ENCODE results near the gene HIPK2. TPM values are rescaled to one million over a fixed set of nuclear protein-coding genes. Genes with fewer than 3 reads are reported as not detected.

Gene HIPK2
- total and polyA plus RNA-seq, 2 experiments from 2014 or later: 7.3 to 16.9 TPM

GRCh38 chr7:139798221-139798620 is 20.4 kb upstream of the HIPK2 start:
- no peaks in the 10 kb centered on the region for H3K4me1 ChIP-seq (ENCODE audit: insufficient read depth)
- H3K9me2 ChIP-seq (ENCODE audit: insufficient read depth): peaks cover 4% of the 10 kb centered on the region
- H3K36me3 Mint-ChIP-seq (ENCODE audit: low read depth): peaks cover 10% of the 10 kb centered on the region
- ATAC-seq (peak; percentile 36; the same call in 1 of the 3 replicates), DNase-seq (ENCODE audit: low spot score) (peak; percentile 15)
- peaks cover 11% of the 10 kb centered on the region for H3K9me3 Mint-ChIP-seq
- no peaks in the 10 kb centered on the region for H4K20me1 ChIP-seq (replicated peaks; ENCODE audit: insufficient read depth)
- no peak overlapping the region for H3K4me3 Mint-ChIP-seq
- no peaks in the 10 kb centered on the region for H3K36me3 ChIP-seq (ENCODE audit: insufficient read depth)
- no peak overlapping the region for H3K4me2 ChIP-seq
- H3K27ac ChIP-seq (ENCODE audit: low read depth): no peak overlapping the region
- H3K4me3 ChIP-seq: no peak overlapping the region
- H3K27me3 Mint-ChIP-seq (ENCODE audit: insufficient read depth, low read depth, poor library complexity): peaks cover 6% of the 10 kb centered on the region
- no peaks in the 10 kb centered on the region for H3K27me3 ChIP-seq (ENCODE audit: insufficient read depth)
- TF ChIP-seq ZNF114 (CRISPR knock-in tag; IDR thresholded peaks at IDR 0.05): no peak
- no peak for TF ChIP-seq CTCF (conservative IDR thresholded peaks at IDR 0.05; ENCODE audit: low read depth in 2 of 2)
- TF ChIP-seq, protein P1, sequence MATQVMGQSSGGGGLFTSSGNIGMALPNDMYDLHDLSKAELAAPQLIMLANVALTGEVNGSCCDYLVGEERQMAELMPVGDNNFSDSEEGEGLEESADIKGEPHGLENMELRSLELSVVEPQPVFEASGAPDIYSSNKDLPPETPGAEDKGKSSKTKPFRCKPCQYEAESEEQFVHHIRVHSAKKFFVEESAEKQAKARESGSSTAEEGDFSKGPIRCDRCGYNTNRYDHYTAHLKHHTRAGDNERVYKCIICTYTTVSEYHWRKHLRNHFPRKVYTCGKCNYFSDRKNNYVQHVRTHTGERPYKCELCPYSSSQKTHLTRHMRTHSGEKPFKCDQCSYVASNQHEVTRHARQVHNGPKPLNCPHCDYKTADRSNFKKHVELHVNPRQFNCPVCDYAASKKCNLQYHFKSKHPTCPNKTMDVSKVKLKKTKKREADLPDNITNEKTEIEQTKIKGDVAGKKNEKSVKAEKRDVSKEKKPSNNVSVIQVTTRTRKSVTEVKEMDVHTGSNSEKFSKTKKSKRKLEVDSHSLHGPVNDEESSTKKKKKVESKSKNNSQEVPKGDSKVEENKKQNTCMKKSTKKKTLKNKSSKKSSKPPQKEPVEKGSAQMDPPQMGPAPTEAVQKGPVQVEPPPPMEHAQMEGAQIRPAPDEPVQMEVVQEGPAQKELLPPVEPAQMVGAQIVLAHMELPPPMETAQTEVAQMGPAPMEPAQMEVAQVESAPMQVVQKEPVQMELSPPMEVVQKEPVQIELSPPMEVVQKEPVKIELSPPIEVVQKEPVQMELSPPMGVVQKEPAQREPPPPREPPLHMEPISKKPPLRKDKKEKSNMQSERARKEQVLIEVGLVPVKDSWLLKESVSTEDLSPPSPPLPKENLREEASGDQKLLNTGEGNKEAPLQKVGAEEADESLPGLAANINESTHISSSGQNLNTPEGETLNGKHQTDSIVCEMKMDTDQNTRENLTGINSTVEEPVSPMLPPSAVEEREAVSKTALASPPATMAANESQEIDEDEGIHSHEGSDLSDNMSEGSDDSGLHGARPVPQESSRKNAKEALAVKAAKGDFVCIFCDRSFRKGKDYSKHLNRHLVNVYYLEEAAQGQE (IDR thresholded peaks at IDR 0.05; ENCODE audit: unreplicated experiment): no peak
- no peak for TF ChIP-seq EZH2phosphoT487 (IDR thresholded peaks at IDR 0.05; ENCODE audit: unreplicated experiment)
- no peak for TF ChIP-seq JUNB (IDR thresholded peaks at IDR 0.05; ENCODE audit: unreplicated experiment)
- no peak for TF ChIP-seq NANOG (IDR thresholded peaks at IDR 0.05; ENCODE audit: borderline replicate concordance)
- TF ChIP-seq POLR2AphosphoS5 (IDR thresholded peaks at IDR 0.05; ENCODE audit: low read depth): no peak
- TF ChIP-seq, protein P2, sequence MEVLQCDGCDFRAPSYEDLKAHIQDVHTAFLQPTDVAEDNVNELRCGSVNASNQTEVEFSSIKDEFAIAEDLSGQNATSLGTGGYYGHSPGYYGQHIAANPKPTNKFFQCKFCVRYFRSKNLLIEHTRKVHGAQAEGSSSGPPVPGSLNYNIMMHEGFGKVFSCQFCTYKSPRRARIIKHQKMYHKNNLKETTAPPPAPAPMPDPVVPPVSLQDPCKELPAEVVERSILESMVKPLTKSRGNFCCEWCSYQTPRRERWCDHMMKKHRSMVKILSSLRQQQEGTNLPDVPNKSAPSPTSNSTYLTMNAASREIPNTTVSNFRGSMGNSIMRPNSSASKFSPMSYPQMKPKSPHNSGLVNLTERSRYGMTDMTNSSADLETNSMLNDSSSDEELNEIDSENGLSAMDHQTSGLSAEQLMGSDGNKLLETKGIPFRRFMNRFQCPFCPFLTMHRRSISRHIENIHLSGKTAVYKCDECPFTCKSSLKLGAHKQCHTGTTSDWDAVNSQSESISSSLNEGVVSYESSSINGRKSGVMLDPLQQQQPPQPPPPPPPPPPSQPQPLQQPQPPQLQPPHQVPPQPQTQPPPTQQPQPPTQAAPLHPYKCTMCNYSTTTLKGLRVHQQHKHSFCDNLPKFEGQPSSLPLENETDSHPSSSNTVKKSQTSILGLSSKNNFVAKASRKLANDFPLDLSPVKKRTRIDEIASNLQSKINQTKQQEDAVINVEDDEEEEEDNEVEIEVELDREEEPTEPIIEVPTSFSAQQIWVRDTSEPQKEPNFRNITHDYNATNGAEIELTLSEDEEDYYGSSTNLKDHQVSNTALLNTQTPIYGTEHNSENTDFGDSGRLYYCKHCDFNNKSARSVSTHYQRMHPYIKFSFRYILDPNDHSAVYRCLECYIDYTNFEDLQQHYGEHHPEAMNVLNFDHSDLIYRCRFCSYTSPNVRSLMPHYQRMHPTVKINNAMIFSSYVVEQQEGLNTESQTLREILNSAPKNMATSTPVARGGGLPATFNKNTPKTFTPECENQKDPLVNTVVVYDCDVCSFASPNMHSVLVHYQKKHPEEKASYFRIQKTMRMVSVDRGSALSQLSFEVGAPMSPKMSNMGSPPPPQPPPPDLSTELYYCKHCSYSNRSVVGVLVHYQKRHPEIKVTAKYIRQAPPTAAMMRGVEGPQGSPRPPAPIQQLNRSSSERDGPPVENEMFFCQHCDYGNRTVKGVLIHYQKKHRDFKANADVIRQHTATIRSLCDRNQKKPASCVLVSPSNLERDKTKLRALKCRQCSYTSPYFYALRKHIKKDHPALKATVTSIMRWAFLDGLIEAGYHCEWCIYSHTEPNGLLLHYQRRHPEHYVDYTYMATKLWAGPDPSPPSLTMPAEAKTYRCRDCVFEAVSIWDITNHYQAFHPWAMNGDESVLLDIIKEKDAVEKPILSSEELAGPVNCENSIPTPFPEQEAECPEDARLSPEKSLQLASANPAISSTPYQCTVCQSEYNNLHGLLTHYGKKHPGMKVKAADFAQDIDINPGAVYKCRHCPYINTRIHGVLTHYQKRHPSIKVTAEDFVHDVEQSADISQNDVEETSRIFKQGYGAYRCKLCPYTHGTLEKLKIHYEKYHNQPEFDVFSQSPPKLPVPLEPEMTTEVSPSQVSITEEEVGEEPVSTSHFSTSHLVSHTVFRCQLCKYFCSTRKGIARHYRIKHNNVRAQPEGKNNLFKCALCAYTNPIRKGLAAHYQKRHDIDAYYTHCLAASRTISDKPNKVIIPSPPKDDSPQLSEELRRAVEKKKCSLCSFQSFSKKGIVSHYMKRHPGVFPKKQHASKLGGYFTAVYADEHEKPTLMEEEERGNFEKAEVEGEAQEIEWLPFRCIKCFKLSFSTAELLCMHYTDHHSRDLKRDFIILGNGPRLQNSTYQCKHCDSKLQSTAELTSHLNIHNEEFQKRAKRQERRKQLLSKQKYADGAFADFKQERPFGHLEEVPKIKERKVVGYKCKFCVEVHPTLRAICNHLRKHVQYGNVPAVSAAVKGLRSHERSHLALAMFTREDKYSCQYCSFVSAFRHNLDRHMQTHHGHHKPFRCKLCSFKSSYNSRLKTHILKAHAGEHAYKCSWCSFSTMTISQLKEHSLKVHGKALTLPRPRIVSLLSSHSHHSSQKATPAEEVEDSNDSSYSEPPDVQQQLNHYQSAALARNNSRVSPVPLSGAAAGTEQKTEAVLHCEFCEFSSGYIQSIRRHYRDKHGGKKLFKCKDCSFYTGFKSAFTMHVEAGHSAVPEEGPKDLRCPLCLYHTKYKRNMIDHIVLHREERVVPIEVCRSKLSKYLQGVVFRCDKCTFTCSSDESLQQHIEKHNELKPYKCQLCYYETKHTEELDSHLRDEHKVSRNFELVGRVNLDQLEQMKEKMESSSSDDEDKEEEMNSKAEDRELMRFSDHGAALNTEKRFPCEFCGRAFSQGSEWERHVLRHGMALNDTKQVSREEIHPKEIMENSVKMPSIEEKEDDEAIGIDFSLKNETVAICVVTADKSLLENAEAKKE (CRISPR knock-in tag; IDR thresholded peaks at IDR 0.05): no peak
- no peak for TF ChIP-seq ZNF331 (CRISPR knock-in tag; IDR thresholded peaks at IDR 0.05; ENCODE audit: low read depth)
- no peak for TF ChIP-seq EZH2 (IDR thresholded peaks at IDR 0.05; ENCODE audit: low read depth, unreplicated experiment)
- TF ChIP-seq STAT1 (IDR thresholded peaks at IDR 0.05; ENCODE audit: unreplicated experiment): no peak
- no peak for TF ChIP-seq ETS1 (IDR thresholded peaks at IDR 0.05)
- TF ChIP-seq CREB1 (CRISPR knock-in tag; IDR thresholded peaks at IDR 0.05; ENCODE audit: low read depth): no peak
- H2AFZ ChIP-seq: peak overlapping the region; percentile 81; the same call in 1 of the 2 replicates
- H3F3A ChIP-seq (replicated peaks; ENCODE audit: low read depth): no peaks in the 10 kb centered on the region
- H3K4me1 Mint-ChIP-seq: peaks cover 4% of the 10 kb centered on the region; the same call in 2 of the 3 replicates
- H3K27ac Mint-ChIP-seq: no peak overlapping the region
- H3K79me2 ChIP-seq (replicated peaks; ENCODE audit: insufficient read depth): no peaks in the 10 kb centered on the region

All from GM23338 (cell line).